Mesenchymal stem cell (in vitro differentiated cells and primary cell): Measurements from ENCODE around the gene CHD9.
"Not testable (repeated sequence)": the region's sequence is repeated elsewhere in the genome, so short reads cannot be mapped to it uniquely, and the experiment has no call there.

ENCODE experiments used
- DNase-seq: peaks from one replicate; pipeline ENCODE4 v3.0.0-alpha.2; 2013
- H2AFZ ChIP-seq: one replicate; pipeline ENCODE4 v1.6.1; 2013; ENCODE audit warnings: low read depth, mild to moderate bottlenecking, control low read depth, inconsistent platforms, low read length, moderate library complexity
- H2AK5ac ChIP-seq: 2 replicates; pipeline ENCODE4 v1.6.1; 2013; ENCODE audit warnings: low read length, moderate library complexity, mild to moderate bottlenecking, inconsistent platforms; ENCODE audit not compliant: severe bottlenecking
- H2BK120ac ChIP-seq: one replicate; pipeline ENCODE4 v1.6.1; 2013; ENCODE audit warnings: low read depth, mild to moderate bottlenecking, inconsistent platforms, low read length, moderate library complexity
- H2BK12ac ChIP-seq, 2 experiments: one replicate each; pipeline ENCODE4 v1.6.1; 2013; ENCODE audit warnings: inconsistent platforms in 2 of 2, low read length in 2 of 2, mild to moderate bottlenecking in 2 of 2, moderate library complexity in 2 of 2, control low read depth in 1 of 2
- H2BK15ac ChIP-seq: one replicate; pipeline ENCODE4 v1.6.1; 2013; ENCODE audit warnings: mild to moderate bottlenecking, low read depth, inconsistent platforms; ENCODE audit not compliant: poor library complexity, severe bottlenecking
- H2BK5ac ChIP-seq: 2 replicates; pipeline ENCODE4 v1.6.1; 2013; ENCODE audit warnings: low read depth, mild to moderate bottlenecking, low read length, control low read depth, inconsistent platforms; ENCODE audit not compliant: poor library complexity, severe bottlenecking
- H3K14ac ChIP-seq, 2 experiments: one replicate each; pipeline ENCODE4 v1.6.1; 2013; ENCODE audit warnings: inconsistent platforms in 2 of 2, low read length in 2 of 2, control low read depth in 1 of 2, mild to moderate bottlenecking in 1 of 2, moderate library complexity in 1 of 2
- H3K18ac ChIP-seq, 2 experiments: one replicate each; pipeline ENCODE4 v1.6.1; 2013; ENCODE audit warnings: inconsistent platforms in 2 of 2, low read length in 2 of 2, control low read depth in 1 of 2, low read depth in 1 of 2, mild to moderate bottlenecking in 1 of 2
- H3K23ac ChIP-seq, 2 experiments: one replicate each; pipeline ENCODE4 v1.6.1; 2013; ENCODE audit warnings: inconsistent platforms in 2 of 2, low read length in 2 of 2, mild to moderate bottlenecking in 2 of 2, moderate library complexity in 2 of 2, control low read depth in 1 of 2
- H3K27ac ChIP-seq: 2 replicates; pipeline ENCODE4 v1.5.1; 2013; ENCODE audit warnings: mild to moderate bottlenecking, moderate library complexity, low read length, control low read depth, inconsistent platforms; ENCODE audit not compliant: poor library complexity, severe bottlenecking
- H3K27me3 ChIP-seq, 2 experiments: 2 replicates each; pipeline versions ENCODE4 v1.6.1 to v1.7.0; 2013; ENCODE audit warnings: low read length in 2 of 2, mild to moderate bottlenecking in 2 of 2, moderate library complexity in 2 of 2, control low read depth in 1 of 2, inconsistent platforms in 1 of 2; ENCODE audit not compliant: control insufficient read depth in 1 of 2, insufficient read depth in 1 of 2
- H3K36me3 ChIP-seq, 2 experiments: 2 replicates each; pipeline versions ENCODE4 v1.6.1 to v1.7.0; 2013; ENCODE audit warnings: low read length in 2 of 2, control low read depth in 1 of 2, inconsistent platforms in 1 of 2, low read depth in 1 of 2, mild to moderate bottlenecking in 1 of 2; ENCODE audit not compliant: insufficient read depth in 2 of 2, control insufficient read depth in 1 of 2
- H3K4ac ChIP-seq, 2 experiments: one replicate each; pipeline ENCODE4 v1.6.1; 2013; ENCODE audit warnings: inconsistent platforms in 2 of 2, low read length in 2 of 2, mild to moderate bottlenecking in 2 of 2, moderate library complexity in 2 of 2, control low read depth in 1 of 2, low read depth in 1 of 2
- H3K4me1 ChIP-seq: 2 replicates; pipeline ENCODE4 v1.6.1; 2013; ENCODE audit warnings: low read depth, low read length, control low read depth; ENCODE audit not compliant: control insufficient read depth, insufficient read depth
- H3K4me2 ChIP-seq: 2 replicates; pipeline ENCODE4 v1.6.1; 2013; ENCODE audit warnings: low read length, mild to moderate bottlenecking, inconsistent platforms; ENCODE audit not compliant: poor library complexity, severe bottlenecking
- H3K4me3 ChIP-seq, 2 experiments: 2 replicates each; pipeline versions ENCODE4 v1.5.1 to v1.7.0; 2013; ENCODE audit warnings: low read length in 2 of 2, mild to moderate bottlenecking in 2 of 2, control low read depth in 1 of 2, low read depth in 1 of 2; ENCODE audit not compliant: insufficient read depth in 1 of 2
- H3K79me1 ChIP-seq: replicated peaks from 2 replicates; pipeline ENCODE4 v1.6.1; 2013; ENCODE audit warnings: mild to moderate bottlenecking, control low read depth, low read length, inconsistent platforms; ENCODE audit not compliant: poor library complexity, severe bottlenecking
- H3K9ac ChIP-seq: 2 replicates; pipeline ENCODE4 v1.7.0; 2013; ENCODE audit warnings: mild to moderate bottlenecking, low read length, moderate library complexity
- H3K9me3 ChIP-seq: 2 replicates; pipeline ENCODE4 v1.7.0; 2013; ENCODE audit warnings: mild to moderate bottlenecking, low read length; ENCODE audit not compliant: control insufficient read depth
- H4K8ac ChIP-seq: one replicate; pipeline ENCODE4 v1.6.1; 2013; ENCODE audit warnings: inconsistent platforms, mild to moderate bottlenecking, low read length, moderate library complexity
- H4K91ac ChIP-seq: one replicate; pipeline ENCODE4 v1.6.1; 2013; ENCODE audit warnings: mild to moderate bottlenecking, low read length, inconsistent platforms
- WGBS: methylation state at CpG from one replicate; pipeline ENCODE4 v1.1.7; 2013; ENCODE audit warnings: mixed read lengths; 5-methylcytosine and 5-hydroxymethylcytosine counted together

CHD9 gene

DNA sequence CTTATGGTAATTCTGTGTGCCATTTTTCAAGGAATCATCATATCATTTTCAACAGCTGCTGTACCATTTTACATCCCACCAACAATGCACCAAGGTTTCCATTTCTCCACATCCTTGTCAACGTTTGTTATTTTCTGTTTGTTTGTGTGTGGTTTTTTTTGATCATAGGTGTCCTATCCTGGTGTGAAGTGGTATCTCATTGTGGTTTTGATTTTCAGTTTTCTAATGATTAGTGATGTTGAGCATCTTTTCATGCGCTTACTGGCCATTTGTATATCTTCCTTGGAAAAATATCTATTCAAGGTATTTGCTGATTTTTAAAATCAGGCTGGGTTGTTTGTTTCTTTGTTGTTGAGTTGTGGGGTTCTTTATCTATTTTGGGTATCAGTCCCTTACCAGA lies 15.0 kb downstream of the CHD9 start:
- WGBS = 100% methylated on average over 2 of the region's 2 CpGs

DNA sequence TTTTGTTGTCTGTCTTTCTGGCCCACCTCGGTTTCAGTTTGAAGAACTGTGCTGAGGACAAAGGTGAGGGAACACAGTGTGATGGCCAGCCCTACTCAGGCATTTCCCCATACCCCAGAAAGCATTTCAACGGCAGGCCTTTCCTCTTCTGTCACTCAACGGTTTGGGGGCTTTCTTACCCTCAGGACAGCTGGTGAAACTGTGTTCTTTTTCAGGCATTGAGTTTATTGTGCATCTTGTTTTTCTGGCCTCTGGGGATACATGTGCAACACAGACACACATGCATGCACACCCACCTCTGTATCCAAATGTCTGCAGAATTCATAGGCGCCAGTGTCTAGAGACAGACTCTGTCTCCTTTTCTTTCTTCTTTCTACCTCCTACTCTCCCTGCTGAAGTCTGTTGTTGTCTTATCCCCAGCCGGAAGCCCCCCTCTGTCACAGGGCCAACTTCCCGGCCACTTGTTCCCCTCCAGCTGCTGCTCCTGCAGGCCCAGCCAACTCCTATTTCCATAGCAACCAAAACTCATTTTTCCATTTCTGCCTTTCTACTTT lies 17.0 kb downstream of the CHD9 start:
- peaks cover 30% of the 10 kb centered on the region for H3K79me1 ChIP-seq
- WGBS = 89% methylated on average over 6 of the region's 6 CpGs

More for the DNA sequence above, 15.0 kb downstream of the CHD9 start:
- no peak for DNase-seq
- no peak overlapping the region for H4K8ac ChIP-seq
- no peak overlapping the region for H3K14ac ChIP-seq
- no peak overlapping the region for H2BK15ac ChIP-seq
- no peak overlapping the region for H3K9ac ChIP-seq
- no peaks in the 10 kb centered on the region for H3K27me3 ChIP-seq
- H3K79me1 ChIP-seq = peaks cover 32% of the 10 kb centered on the region
- H3K27ac ChIP-seq = no peak overlapping the region
- no peak overlapping the region for H3K23ac ChIP-seq
- no peak overlapping the region for H4K91ac ChIP-seq
- H3K4ac ChIP-seq = no peak overlapping the region
- no peak overlapping the region for H2BK12ac ChIP-seq
- no peak overlapping the region for H2AK5ac ChIP-seq
- peaks cover 3% of the 10 kb centered on the region for H3K4me1 ChIP-seq
- H2AFZ ChIP-seq = no peak overlapping the region
- H3K4me2 ChIP-seq = no peak overlapping the region
- H2BK120ac ChIP-seq = no peak overlapping the region
- no peak overlapping the region for H3K4me3 ChIP-seq
- peaks cover 11 to 15% of the 10 kb centered on the region in 2 experiments for H3K36me3 ChIP-seq
- no peak overlapping the region for H3K18ac ChIP-seq
- H3K9me3 ChIP-seq = no peaks in the 10 kb centered on the region
- H2BK5ac ChIP-seq = no peak overlapping the region

GRCh38 chr16:53073022-53073421 lies 18.2 kb downstream of the CHD9 start:
- Histone ChIP-seq H3K9ac (no peak overlapping the region), H4K91ac (no peak overlapping the region), H2BK120ac (no peak overlapping the region), H3K9me3 (no peaks in the 10 kb centered on the region), H3K4me3 (no peak overlapping the region), H2BK5ac (no peak overlapping the region), H2BK15ac (no peak overlapping the region), H3K27ac (no peak overlapping the region), H3K27me3 (no peaks in the 10 kb centered on the region), H2AFZ (no peak overlapping the region), H4K8ac (no peak overlapping the region), H3K23ac (no peak overlapping the region), H3K36me3 (peaks cover 13 to 14% of the 10 kb centered on the region in 2 experiments), H3K4me1 (peaks cover 3% of the 10 kb centered on the region), H3K14ac (no peak overlapping the region), H3K4ac (no peak overlapping the region), H3K4me2 (no peak overlapping the region), H2BK12ac (no peak overlapping the region), H2AK5ac (no peak overlapping the region), H3K79me1 (peaks cover 31% of the 10 kb centered on the region), H3K18ac (no peak overlapping the region)
- 94% methylated on average over 3 of the region's 6 CpGs for WGBS
- no peak for DNase-seq

More for the DNA sequence above, 17.0 kb downstream of the CHD9 start:
- H3K27me3 ChIP-seq = no peaks in the 10 kb centered on the region
- H3K4me1 ChIP-seq = peaks cover 3% of the 10 kb centered on the region
- H2BK5ac ChIP-seq = no peak overlapping the region
- no peaks in the 10 kb centered on the region for H3K9me3 ChIP-seq
- H2BK120ac ChIP-seq = no peak overlapping the region
- no peak overlapping the region for H3K27ac ChIP-seq
- no peak overlapping the region for H3K23ac ChIP-seq
- H4K8ac ChIP-seq = no peak overlapping the region
- H2AFZ ChIP-seq = no peak overlapping the region
- H2AK5ac ChIP-seq = no peak overlapping the region
- no peak overlapping the region for H4K91ac ChIP-seq
- no peak overlapping the region for H3K4me3 ChIP-seq
- no peak for DNase-seq
- no peak overlapping the region for H3K9ac ChIP-seq
- H3K18ac ChIP-seq = peak overlapping the region in 1 of 2 experiments; percentile 59
- H3K4ac ChIP-seq = no peak overlapping the region
- H3K36me3 ChIP-seq = peaks cover 13 to 15% of the 10 kb centered on the region in 2 experiments
- no peak overlapping the region for H2BK12ac ChIP-seq
- H2BK15ac ChIP-seq = no peak overlapping the region
- H3K4me2 ChIP-seq = peak overlapping the region; percentile 3
- no peak overlapping the region for H3K14ac ChIP-seq

- not testable (repeated sequence) for H3K9ac ChIP-seq, H3K9me3 ChIP-seq, H3K14ac ChIP-seq, H2BK15ac ChIP-seq, H4K91ac ChIP-seq, H2BK120ac ChIP-seq, H3K4me3 ChIP-seq, DNase-seq, H3K27me3 ChIP-seq, H2BK12ac ChIP-seq, H3K18ac ChIP-seq, H4K8ac ChIP-seq, H3K27ac ChIP-seq, H2AFZ ChIP-seq, H3K4me2 ChIP-seq, H3K23ac ChIP-seq, H3K4me1 ChIP-seq, H2AK5ac ChIP-seq, H3K36me3 ChIP-seq, H3K4ac ChIP-seq, H2BK5ac ChIP-seq
- H3K79me1 ChIP-seq = peaks cover 32% of the 10 kb centered on the region
- WGBS = 66% methylated on average over 3 of the region's 3 CpGs
Measured at GRCh38 chr16:53074296-53074695, 19.5 kb downstream of the CHD9 start.
